ENCODE measurements around the gene NBPF3.

DNA sequence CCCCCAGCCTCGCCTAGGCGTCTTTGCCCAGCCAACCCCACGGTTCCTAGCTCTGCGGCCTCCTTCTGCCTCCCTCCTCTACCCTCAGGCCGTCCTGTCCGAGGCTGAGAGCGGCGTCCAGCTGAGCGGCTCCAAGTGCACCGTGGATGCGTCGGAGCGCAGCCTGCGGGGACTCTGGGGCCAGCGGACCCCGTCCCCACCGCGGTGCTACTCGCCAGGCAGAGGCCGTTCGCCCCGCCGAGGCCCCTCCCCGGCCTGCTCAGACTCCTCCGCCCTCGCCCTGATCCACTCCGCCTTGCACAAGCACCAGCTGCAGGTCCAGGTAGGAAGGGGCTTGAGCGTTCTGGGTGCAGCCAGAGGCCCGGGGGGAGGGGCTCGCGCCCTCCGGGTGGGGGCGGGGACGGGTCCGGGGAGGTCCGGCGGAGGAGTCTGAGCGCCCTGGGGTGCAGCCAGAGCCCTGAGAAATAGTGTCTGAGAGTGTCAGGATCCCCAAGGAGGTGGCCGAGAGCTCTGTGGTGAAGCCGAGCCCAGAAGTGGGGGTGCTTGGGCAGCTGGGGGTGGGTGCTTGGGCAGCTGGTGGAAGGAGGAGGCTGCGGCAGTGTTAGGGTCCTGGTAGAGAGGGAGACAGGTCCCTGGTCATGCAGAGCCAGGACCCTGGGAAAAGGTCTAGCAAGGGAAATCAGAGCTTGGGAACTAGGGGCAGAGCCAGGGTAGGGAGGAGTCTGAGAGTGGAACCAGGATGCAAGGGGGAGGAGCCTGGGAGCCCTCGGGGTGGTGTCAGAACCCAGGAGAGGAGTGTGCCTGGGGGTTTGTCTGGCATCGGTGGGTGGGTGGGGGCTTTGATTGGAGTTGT, 3.2 kb upstream of the NBPF3 start:
- TF ChIP-seq CREB1 (CRISPR knock-in tag; IDR thresholded peaks at IDR 0.05) = no peak
- TF ChIP-seq ZBTB21 (CRISPR knock-in tag; IDR thresholded peaks at IDR 0.05; ENCODE audit: borderline replicate concordance) = no peak
- TF ChIP-seq, protein P1, sequence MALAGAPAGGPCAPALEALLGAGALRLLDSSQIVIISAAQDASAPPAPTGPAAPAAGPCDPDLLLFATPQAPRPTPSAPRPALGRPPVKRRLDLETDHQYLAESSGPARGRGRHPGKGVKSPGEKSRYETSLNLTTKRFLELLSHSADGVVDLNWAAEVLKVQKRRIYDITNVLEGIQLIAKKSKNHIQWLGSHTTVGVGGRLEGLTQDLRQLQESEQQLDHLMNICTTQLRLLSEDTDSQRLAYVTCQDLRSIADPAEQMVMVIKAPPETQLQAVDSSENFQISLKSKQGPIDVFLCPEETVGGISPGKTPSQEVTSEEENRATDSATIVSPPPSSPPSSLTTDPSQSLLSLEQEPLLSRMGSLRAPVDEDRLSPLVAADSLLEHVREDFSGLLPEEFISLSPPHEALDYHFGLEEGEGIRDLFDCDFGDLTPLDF (CRISPR knock-in tag; IDR thresholded peaks at IDR 0.05) = no peak
- TF ChIP-seq ESRRA (CRISPR knock-in tag; IDR thresholded peaks at IDR 0.05; ENCODE audit: borderline replicate concordance) = no peak
- no peak for TF ChIP-seq FOXJ3 (CRISPR knock-in tag; IDR thresholded peaks at IDR 0.05; ENCODE audit: borderline replicate concordance)
- TF ChIP-seq CTCF (IDR thresholded peaks at IDR 0.05) = no peak
- no peak for TF ChIP-seq FOXP4 (CRISPR knock-in tag; IDR thresholded peaks at IDR 0.05)
- no peak for TF ChIP-seq FOXK1 (CRISPR knock-in tag; IDR thresholded peaks at IDR 0.05)
- no peak for TF ChIP-seq USF2 (CRISPR knock-in tag; IDR thresholded peaks at IDR 0.05)
- no peak for TF ChIP-seq MLX (CRISPR knock-in tag; IDR thresholded peaks at IDR 0.05)

Measured in WTC11 (cell line).